Measurements from ENCODE around the gene OCA2.

Gene OCA2

DNA sequence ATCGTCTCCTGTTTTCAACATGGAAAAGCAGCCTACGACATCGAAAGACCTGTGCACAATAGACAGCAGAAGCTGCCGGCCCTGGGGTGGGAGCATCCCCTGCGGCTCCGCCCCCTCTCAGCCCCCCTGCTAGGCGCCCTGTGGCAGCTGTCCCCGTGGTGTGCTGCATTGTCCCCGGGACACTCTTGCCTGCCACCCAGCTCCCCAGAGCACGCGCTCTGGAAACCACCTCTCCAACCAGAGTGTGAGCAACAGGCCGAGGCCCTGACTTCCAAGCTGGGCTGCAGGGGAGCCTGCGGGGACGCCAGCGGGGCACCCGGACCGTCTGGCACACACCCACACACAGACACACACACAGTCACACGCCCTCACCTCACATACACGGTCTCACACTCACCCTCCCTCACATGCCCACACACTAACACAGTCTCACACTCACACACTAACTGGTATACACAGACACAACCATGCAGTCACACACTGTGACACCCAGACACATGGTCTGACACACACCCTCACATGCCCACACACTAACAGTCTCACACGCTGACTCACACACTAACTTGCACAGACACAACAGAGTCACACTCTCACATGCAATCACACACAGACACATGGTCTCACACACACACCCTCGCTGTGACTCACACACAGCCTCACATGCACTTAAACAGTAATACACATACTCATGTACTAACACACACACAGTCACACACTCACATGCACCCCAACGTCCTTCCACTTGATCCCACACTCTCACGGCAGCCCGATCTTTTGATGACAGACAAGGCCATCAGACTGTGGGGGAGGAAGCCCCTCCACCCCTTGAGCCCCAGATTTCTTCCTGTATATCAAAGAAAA, 94.7 kb downstream of the OCA2 start:
- TF ChIP-seq TEAD4 (IDR thresholded peaks at IDR 0.05) (no peak), USF1 (IDR thresholded peaks at IDR 0.05) (no peak), FOXM1 (IDR thresholded peaks at IDR 0.05; ENCODE audit: borderline replicate concordance, low read depth) (no peak), REST (IDR thresholded peaks at IDR 0.05; ENCODE audit: low read depth) (no peak), ZBTB7A (IDR thresholded peaks at IDR 0.05; ENCODE audit: low read depth) (no peak), CEBPB (IDR thresholded peaks at IDR 0.05) (no peak), YY1 (IDR thresholded peaks at IDR 0.05; ENCODE audit: low read depth) (no peak), RAD21 (IDR thresholded peaks at IDR 0.05; ENCODE audit: low read depth) (no peak), EP300 (IDR thresholded peaks at IDR 0.05; ENCODE audit: borderline replicate concordance) (no peak), TAF1 (IDR thresholded peaks at IDR 0.05; ENCODE audit: low read depth) (no peak), CREB1 (IDR thresholded peaks at IDR 0.05; ENCODE audit: low read depth) (no peak), EGR1 (IDR thresholded peaks at IDR 0.05) (no peak), TCF12 (IDR thresholded peaks at IDR 0.05; ENCODE audit: low read depth) (no peak)
- TF ChIP-seq, protein P1, sequence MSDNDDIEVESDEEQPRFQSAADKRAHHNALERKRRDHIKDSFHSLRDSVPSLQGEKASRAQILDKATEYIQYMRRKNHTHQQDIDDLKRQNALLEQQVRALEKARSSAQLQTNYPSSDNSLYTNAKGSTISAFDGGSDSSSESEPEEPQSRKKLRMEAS (IDR thresholded peaks at IDR 0.05), result no peak

DNA sequence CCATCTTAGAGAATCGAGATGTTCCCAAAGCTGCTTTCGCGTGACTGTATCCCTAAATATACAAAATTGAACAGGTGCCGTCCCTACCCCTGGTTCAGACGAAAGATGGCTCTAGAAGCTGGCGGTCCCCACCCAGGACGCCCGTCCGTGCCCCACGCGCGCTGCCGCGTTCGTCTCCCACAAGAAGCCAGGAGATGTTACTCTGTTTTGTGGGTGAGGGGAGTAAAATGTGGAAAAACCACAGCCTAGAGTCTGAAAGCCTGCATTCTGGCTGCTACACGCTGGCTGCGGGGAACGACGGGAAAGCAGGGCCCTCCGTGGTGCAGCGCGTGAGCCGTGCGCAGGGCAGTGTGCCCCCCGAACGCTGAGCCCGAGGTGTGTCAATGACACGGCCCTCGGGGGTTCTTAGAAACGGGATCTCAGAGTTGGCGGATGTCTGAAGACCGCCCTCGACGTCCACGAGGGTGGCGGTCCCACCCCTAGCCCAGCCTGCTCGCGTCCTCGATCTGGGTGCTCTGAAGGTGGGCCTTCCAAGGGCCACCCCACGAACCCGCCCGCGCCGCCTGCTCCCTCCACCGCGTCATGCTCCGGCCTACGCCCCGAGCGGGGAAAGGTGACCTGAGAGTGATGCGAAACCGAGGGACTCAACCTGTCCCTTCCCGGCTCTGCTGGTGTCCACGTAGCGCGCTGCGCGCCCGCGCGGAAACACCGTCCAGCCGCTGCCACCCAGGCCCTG, 95.6 kb downstream of the OCA2 start:
- no peak for TF ChIP-seq RAD21 (IDR thresholded peaks at IDR 0.05; ENCODE audit: low read depth)
- no peak for TF ChIP-seq CEBPB (IDR thresholded peaks at IDR 0.05)
- no peak for TF ChIP-seq REST (IDR thresholded peaks at IDR 0.05; ENCODE audit: low read depth)
- no peak for TF ChIP-seq TCF12 (IDR thresholded peaks at IDR 0.05; ENCODE audit: low read depth)
- no peak for TF ChIP-seq EP300 (IDR thresholded peaks at IDR 0.05; ENCODE audit: borderline replicate concordance)
- TF ChIP-seq CREB1 (IDR thresholded peaks at IDR 0.05; ENCODE audit: low read depth), result no peak
- no peak for TF ChIP-seq NFIC (IDR thresholded peaks at IDR 0.05)

DNA sequence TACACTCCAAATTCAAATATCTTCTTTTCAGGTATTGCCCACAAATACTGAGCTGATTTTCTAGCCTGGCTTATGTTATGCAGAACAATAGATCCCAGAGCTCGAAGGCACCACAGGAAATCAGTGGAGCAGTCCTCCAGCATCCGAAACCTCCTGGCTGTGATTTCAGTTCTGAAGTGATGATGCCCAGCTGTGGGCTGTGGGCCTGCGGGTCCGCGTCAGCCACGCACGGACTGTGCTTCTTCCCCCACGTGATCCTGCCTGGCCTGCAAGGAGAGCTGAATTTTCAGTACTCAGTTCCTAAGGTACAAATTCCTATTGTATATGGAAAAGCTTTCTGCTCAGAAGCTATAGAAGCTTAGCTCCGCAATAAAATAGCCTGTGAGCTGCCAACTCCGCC, 96.2 kb downstream of the OCA2 start:
- TF ChIP-seq, protein P1 (IDR thresholded peaks at IDR 0.05), result no peak
- TF ChIP-seq EP300 (IDR thresholded peaks at IDR 0.05; ENCODE audit: borderline replicate concordance) (no peak), CEBPB (IDR thresholded peaks at IDR 0.05) (no peak), TAF1 (IDR thresholded peaks at IDR 0.05; ENCODE audit: low read depth) (no peak), ZBTB7A (IDR thresholded peaks at IDR 0.05; ENCODE audit: low read depth) (no peak), EGR1 (IDR thresholded peaks at IDR 0.05) (no peak)

DNA sequence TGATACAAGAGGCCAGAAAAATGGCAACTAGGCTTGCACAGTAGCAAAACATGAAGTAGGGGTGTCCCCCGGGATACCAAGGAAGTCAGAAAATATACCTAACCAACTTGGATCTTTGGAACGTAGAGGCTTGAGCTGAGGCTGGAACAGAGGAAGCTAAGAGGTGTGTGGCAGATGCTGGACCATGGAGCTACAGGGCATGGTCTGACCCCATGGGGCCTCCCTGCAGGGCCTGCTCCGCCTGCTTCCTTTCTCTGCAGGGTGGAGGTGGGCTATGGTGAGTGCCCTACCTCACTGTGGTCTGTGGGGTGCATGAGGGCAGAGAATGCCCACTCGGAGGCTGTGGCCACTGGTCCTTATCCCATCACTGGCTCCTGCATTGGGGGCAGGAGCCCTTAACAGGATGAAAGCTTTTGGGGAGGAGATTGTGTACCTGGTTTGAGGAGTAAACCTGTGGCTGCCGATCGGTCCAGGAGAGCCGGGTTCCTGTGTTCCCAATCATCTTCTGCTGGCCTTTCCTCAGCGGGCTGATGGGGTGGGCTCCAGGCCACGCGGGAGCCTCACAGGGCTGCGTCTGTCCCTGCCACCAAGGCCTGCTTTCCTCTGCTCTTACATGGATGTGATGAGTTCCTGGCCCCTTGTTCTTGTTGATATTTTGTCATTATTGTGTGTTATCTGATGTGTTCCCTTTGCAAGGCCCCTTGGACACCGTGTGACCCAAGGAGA, 96.8 kb downstream of the OCA2 start:
- TF ChIP-seq TAF1 (IDR thresholded peaks at IDR 0.05; ENCODE audit: low read depth) (no peak), YY1 (IDR thresholded peaks at IDR 0.05; ENCODE audit: low read depth) (no peak), CEBPB (IDR thresholded peaks at IDR 0.05) (no peak), RAD21 (IDR thresholded peaks at IDR 0.05; ENCODE audit: low read depth) (no peak), FOXM1 (IDR thresholded peaks at IDR 0.05; ENCODE audit: borderline replicate concordance, low read depth) (no peak), USF1 (IDR thresholded peaks at IDR 0.05) (no peak), TEAD4 (IDR thresholded peaks at IDR 0.05) (no peak), ZBTB7A (IDR thresholded peaks at IDR 0.05; ENCODE audit: low read depth) (no peak), REST (IDR thresholded peaks at IDR 0.05; ENCODE audit: low read depth) (no peak), EP300 (IDR thresholded peaks at IDR 0.05; ENCODE audit: borderline replicate concordance) (no peak), TCF12 (IDR thresholded peaks at IDR 0.05; ENCODE audit: low read depth) (no peak), CREB1 (IDR thresholded peaks at IDR 0.05; ENCODE audit: low read depth) (no peak), EGR1 (IDR thresholded peaks at IDR 0.05) (no peak), NFIC (IDR thresholded peaks at IDR 0.05) (no peak)
- TF ChIP-seq, protein P1 (IDR thresholded peaks at IDR 0.05), result no peak
